Measurements from ENCODE around the gene PLOD3.
A peak's percentile ranks its signal among the peaks of the same experiment; 100 is the strongest.

PLOD3 gene

DNA sequence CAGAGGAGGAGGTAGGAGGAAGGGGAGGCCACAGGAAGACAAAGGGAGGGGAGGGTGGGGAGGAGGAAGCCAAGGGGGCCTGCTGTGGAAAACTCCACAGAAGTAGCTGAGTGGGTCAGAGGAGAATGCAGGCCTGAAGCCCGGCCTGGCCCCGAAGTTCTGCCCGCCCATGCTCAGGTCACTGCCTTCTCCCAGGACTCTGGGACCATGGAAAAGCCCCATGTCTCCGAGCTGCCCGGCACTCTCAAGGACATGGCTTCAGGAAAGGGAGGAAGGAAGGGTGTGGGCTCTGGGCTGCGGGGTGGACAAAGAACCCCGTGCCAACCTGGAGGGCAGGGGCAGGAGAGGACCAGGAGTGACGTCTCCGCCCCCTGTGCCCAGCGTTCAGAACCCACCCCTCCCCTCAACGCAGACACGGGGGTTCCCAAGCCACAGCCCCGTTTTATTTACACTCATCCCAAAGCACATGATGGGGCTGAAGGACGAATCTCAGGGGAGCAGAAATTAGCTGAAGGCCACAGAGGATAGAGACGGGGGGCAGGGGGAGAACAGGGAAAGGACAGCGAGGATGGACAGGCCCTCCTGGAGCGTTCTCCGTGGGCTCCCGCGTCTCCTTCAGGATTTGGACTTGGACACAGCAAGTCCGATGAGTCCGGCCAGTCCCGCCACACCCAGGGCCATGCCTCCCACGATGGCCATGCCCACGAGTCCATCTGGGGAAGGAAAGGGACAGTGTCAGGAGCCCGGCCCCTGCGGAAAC lies 22.0 kb upstream of the PLOD3 start:
- no peak for DNase-seq (ENCODE audit: low spot score)

DNA sequence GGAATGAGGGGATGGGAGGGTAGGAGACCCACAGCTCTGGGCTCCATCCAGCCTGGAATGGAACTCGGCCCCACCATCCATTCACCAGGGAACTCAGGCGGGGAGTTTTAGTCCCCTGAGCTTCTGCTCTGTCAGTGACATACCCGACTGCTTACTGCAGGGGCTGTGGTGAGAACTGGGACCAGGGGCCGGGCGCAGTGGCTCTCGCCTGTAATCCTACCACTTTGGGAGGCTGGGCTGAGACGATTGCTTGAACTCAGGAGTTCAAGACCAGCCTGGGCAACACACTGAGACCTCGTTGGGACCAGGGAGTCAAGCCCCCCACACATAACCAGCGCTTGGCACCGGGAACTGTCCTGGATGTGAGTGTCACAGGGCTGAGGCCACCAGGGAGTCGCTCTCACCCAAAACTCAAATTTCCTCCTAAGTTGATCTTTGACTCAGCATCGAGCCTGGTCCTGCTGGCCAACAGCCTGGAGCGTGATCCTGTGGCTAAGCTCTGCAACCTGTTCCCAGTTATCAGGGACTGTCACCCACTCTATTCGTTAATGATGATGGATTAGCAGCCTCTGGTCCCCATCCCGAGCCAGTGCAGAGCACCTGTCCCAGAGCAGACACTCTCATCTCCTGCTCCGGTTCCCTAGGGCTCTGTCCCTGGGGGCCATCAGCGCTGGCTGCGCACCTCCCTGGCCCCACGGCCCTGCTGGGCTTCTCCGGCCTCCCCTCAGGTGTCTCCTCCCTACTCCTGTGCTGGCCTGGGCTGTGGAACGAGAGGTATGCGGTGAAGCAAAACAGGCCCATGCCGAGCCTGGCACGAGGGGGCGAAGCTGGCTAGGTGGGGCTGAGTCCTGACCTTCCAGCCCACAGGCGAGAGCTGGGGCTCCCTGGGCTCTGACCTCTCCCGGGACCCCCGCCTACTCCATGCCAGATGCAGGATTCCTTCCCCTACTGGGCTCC lies 21.1 kb upstream of the PLOD3 start:
- no peak for DNase-seq (ENCODE audit: low spot score)

DNA sequence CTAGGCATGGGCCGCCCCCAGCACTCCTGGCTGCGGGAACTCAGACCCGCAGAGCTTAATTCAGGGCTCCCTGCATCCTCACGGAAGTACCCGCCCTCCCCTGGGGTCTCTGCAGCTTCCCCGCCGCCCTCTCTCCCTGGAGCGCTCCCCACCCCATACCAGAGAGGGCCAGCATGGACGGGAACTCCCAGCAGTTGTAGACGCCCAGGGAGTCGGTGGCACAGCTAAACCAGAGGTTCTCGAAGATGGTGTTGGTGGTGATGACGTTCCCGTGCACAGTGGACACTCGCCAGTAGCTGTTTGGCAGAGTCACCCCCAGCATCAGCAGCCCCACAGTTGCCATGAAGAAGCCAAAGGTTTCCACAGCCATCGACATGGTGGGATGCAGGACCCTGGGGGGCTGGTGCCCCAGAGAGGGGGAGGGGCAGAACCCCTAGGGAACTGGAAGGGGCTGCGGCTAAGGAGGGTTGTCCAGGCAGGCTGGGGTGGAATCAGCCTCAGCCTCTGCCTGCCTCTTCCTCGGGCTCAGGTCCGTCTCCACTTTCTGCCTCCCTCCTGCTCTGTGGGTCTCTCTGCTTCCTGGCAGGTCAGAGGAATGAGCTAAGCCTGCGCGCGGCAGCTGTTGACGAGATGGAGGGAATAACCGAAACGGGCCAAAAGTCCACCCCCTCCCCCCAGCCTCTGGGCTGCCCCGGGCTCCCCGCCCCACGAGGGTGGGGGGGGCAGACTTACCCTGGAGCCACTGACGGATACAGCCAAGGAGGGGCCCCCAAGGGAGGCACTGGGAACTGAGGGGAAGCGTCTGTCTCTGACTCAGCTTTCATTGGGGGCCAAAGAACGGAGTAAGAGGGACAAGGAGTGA lies 20.1 kb upstream of the PLOD3 start, which contains the start of gene CLDN15:
Gene CLDN15, minus strand, starts transcription at position 597 of the 862 bp plus-strand sequence. Its CDS starts 221 bp downstream, at position 376.
- no peak for DNase-seq (ENCODE audit: low spot score)

DNA sequence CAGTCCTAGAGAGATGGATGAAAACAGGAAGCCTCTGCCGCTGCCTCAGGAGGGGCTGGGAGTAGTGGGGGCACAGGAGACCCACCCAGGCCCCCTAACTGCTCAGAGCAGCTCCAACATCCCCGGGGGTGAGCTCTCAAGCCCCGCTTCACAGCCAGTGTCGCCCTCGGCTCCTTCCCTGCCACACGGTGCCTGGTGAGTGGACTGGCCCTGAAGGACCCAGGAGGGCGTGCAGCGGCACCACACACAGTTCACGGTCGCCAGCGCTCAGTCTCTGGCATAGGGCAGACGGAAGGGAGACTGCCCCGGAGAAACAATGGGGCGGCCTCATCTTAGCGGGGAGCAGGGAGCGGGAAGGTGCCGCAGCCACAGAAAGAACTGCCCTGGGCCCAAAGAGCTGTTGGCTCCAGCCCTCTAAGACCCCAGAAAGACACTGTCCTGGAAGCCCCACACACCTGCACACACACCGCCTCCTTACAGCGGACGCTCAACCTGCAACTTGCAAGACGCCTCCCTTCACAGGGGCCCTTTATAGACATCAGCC lies 19.0 kb upstream of the PLOD3 start:
- DNase-seq (ENCODE audit: low spot score), result no peak

DNA sequence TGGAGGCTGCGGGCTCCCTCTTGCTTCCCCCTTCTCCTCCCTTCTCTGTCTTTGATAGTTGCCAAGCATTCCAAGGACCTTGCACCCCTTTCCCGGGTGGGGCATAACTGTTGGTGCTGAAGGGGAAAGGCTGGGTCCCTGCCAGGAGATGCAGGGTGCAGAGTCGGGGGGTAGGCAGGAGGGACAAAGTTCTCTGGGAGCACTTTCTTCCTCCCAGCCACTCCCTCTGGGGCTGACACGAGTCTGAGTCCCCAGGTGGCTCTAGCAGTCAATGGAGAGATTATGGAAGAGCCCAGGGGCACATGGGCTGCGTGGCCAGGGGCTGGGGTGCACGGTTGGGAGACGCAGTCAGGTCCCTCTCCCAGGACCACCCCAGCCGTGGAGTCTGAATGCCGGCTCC lies 18.1 kb upstream of the PLOD3 start:
- DNase-seq (ENCODE audit: low spot score), result no peak

DNA sequence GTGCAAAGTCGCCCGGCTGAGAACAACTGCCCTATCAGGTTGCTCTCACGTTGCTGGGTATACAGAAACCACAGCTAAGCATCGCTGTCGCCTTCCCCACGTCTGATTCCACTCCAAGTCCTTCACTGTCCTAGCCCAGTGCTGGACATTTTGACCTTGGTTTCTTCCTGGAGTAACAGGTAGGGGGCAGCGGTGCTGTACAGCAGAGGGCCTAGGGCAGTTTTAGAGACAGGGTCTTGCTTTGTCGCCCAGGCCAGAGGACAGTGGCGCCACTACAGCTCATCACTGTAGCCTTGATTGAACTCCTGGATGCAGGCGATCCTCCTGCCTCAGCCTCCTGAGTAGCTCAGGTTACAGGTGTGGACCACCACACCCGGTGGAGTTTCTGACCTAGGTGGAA lies 17.7 kb upstream of the PLOD3 start:
- DNase-seq (ENCODE audit: low spot score), result no peak

DNA sequence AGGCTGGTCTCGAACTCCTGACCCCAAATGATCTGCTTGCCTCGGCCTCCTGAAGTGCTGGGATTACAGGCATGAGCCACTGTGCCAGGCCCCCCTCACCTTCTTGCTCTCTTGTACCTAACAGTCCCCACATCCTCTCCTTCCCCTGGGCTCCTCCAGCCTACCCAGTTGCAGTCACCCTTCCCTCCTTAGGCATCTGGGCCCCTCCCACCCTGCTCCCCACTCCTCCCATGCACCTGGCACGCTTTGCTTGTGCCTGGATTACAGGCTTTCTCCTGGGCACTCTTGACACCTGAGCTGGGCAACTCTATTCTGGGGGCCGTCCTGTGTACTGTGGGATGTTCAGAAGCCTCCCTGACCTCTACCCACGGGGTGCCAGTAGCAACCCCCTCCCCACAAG lies 17.3 kb upstream of the PLOD3 start:
- no peak for DNase-seq (ENCODE audit: low spot score)

DNA sequence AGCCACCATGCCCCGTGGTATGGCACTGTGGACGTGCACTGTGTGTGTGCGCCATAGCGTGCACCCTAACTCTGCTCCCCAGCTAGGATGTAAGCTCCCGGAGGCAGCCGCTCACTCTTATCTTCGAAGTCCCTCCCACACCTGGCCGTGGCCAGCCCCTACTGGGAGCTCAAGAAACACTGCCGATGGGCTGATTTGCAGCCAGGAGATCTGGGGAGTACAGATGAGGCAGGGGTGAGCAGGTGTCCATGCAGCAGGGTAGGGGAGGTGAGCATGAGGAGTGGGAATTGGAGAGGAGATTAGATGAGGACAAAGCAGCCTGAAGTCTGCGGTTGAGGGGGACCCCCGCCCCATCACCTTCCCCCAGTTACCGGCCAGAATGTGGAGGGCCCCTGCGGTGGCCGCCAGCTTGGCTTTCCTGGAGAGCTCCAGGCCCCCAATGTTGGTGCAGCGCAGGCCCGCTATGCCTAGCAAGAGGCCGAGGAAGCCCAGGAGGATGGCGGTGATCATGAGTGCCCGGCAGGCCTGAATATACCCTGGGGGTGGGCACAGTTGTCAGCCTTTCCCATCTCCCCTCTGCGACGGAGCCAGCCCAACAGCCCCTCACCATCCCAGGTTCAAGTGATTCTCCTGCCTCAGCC lies 16.6 kb upstream of the PLOD3 start:
- DNase-seq (ENCODE audit: low spot score), result no peak

DNA sequence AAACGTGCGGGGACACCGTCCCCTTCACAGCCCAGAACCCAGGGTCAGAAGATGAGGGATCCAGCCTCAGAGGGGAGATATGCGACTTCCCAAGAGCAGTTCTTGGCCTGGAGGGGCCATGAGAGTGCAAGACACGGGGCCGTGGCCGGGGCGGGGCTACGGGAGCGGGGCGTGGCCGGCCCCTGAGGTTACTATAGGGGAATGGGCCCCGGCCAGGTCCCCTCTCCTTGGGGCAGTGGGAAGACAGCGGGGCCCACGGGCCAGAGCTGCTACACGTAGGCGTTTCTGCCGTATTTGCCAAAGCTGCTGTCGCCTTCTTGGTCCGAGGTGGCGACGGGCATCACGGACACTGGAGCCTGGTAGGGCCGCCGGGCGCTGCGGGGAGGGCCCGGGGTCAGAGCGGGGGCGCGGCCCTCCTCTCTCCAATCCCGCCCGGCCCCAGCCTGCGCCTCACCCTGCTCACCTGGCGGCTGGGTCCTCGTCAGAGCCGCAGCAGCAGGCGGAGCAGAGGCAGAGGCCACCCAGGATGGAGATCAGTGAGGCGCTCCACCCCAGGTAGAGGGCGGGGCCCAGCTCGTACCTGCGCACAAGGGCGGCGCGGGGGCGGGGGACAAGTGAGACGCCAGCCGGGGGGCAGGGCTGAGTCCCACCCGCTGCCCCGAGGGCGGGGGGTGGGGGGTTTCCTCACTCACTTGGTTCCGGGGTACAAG lies 14.9 kb upstream of the PLOD3 start:
- no peak for DNase-seq (ENCODE audit: low spot score)

DNA sequence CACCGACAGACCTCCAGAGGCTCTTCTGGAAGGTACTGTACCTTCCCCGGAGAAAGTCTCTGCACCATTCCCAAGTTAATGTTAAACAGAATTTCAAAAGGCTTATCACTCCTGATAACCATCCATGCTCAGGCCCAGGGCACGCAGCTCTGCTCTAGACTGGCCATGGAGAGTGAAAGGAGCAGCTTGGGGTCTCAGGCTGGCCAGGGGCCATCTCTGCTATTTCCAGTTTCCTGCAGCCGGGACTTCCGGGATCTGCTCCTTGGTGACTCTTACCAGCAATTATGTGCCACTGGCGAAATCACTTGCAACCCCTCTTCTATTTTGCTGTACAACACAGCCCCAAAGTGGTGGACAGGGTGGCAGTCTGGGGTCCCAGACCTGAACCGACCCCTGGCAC lies 14.3 kb upstream of the PLOD3 start:
- DNase-seq (ENCODE audit: low spot score), result no peak

DNA sequence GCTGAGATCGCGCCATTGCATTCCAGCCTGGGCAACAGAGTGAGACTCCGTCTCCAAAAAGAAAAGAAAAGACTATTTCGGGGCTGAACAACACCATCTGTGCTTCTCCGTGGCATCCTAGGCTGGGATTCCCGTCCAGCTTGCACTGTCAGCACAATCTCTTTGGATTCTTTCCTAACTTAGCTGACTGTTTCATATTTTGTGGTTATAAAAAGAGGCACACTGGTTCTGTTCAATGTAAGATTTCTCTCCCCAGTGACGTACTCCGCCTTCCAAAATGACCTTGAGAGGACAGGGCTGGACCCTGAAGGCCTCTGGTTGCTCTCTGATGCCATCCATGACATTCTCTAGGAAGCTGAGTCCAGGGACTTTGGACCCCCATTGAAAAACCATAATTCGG lies 9.3 kb upstream of the PLOD3 start:
- no peak for DNase-seq (ENCODE audit: low spot score)

DNA sequence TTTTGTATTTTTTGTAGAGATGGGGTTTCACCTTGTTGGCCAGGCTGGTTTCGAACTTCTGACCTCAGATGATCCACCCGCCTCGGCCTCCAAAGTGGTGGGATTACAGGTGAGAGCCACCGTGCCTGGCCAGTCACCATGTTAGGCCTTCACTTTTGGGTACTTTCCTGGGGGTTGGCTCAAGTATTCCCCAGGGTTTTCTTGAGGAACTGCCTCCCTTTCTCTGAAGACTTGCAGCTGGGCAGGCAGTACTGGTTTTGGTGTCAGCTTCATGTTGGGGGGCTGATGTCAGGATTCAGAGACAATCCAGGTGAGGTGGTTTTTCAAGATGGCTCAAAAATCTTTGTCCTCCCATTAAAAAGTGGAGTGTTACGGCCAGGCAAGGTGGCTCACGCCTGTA lies 8.3 kb upstream of the PLOD3 start:
- no peak for DNase-seq (ENCODE audit: low spot score)

DNA sequence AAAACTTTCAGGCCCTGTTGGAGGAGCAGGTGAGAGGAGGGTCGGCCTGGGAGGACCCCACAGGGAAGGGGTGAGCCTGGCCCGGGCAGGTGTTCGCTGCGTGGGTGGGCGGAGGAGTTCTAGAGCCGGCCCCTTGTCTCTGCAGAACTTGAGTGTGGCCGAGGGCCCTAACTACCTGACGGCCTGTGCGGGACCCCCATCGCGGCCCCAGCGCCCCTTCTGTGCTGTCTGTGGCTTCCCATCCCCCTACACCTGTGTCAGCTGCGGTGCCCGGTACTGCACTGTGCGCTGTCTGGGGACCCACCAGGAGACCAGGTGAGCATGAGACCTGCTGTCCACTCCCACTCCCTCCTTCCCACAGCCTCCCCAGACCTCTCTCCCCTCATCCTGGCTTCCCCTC lies 6.1 kb upstream of the PLOD3 start:
- DNase-seq (ENCODE audit: low spot score), result no peak

DNA sequence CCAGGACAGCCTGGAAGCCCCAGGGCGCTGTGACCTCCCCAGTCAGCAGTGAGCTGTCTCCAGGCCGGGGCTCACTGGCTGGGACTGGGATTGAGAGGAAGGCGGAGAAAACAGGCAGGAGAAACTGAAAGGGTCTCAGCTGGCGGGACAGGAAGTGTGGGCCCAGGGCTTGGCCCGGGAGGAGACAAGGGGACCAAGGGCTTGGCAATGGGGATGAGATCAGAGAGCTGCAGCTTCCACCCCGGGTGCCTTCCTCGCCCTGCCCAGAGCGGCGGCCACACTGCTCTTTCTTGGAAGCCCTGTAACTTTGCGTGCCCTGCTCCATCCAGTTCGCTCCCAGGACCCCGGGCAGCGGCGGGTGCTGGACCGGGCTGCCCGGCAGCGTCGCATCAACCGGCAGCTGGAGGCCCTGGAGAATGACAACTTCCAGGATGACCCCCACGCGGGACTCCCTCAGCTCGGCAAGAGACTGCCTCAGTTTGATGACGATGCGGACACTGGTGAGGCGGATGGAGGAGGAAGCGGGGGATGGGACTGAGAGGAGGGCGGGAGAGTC lies 5.0 kb upstream of the PLOD3 start:
- no peak for DNase-seq (ENCODE audit: low spot score)

DNA sequence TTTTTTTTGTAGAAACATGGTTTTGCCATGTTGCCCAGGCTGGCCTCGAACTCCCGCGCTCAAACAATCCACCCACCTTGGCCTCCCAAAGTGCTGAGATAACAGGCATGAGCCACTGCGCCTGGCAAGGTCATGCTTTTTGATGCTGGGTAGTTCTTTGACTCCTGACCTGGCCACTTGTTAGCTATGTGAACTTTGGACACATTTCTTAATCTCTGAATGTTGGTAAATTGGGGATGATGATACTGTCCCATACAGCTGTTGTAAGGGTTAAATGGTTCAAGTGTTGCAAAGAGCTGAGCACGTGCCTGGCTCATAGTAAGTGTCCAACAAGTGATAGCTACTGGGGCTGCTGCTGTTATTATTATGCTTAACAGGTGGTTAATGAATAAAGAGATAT lies 2.9 kb upstream of the PLOD3 start:
- no peak for DNase-seq (ENCODE audit: low spot score)

DNA sequence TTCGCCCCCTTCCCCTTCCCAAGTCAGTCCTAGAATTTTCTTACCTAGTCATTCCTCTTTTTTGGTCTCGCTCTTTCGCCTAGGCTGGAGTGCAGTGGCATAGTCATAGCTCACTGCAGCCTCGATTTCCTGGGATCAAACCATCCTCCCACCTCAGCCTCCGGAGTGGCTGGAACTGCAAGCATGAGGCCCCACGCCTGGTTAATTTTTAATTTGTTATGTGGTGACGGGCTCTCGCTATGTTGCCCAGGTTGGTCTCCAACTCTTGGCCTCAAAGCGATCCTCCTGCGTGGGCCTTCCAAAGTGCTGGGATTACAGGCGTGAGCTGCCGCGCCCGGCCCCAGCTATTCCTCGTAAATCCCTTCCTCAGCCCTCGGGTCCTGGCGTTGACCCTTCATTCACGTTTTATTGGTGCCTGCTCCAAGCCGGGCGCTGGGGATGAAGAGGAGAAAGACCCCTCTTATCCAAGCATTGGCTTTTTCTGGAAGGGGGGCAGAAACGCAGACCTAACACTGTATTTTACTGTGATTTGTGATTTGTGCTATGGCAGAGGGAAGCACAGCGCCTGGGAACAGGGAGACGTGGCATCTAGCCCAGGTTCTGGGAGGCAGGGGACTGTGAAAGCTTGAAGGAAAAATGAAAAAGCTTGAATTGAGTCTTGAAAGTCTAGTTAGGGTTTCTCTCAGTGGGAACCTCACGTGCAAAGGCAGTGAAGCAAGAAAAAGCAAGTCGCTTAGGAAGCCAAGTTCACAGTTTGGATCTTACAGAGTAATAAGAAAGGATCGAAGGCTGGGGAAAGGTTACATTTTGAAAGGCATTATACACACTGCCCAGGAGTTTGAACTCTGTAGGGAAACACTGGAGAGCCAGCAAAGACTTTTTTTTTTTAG lies 1.1 kb upstream of the PLOD3 start:
- DNase-seq (ENCODE audit: low spot score), result peak; percentile 68

DNA sequence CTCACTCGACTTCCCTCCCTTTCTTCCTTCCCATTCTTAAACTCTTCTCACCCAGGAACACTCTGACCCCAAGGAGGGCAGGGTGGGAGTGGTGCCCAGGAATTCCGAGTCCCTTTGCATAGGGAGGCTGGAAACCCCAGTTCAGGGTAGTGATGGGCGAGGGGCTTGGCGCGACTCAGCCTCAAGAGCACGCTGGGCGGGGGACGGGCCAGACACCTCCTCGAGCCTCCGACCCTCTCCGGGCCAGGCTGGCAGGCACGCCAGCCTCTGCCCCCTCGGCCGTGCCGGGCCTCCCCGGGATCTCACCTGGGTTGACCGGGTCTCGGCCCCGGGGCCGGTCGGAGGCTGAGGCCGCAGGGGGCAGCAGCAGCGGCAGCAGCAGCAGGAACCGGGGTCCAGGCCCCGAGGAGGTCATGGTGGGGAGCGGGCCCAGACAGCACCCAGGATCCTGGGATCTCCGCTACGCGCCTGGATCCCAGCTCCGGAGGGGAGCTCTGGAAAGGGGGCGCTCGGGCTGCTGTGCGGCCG lies 457 bp downstream of the PLOD3 start:
- DNase-seq (ENCODE audit: low spot score), result no peak

DNA sequence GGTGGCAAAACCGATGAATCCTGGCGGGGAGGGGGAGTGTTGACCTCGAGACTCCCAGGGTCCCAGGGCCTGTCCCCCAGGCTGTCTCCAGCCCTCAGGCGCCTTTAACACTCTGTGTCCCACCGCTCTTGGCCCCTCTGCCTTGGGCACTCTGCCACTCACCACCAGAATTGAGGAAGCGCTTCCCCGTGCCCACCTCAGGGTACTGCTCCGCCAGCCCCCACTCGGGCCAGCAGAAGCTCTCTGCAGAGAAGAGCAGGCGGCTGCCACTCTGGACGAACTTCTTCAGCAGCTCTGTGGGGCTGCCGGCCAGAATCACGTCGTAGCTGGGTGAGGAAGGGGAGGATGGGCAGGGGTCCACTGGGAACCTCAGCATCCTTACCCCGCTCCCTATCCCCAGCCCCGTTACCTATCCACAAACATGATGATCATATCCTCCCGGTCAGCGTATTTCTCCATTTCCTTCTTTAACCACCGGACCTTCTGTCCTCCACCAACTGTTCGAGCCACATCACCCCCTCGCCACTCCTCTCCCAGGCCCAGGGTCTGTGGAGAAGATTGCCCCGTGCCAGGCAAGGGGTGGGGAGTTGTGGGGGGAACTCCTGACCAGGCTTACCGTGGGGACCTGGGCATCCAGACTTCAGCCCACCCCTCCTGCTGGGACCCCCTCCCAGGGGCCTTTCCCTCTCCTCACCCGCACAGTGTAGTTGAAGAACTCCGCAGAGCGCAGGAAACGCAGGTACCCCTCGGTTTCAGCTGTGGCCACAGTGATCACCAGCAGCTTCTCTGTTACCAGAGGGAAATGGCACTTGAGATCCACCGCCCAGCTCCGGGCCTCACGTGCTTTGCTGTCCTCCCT lies 1.2 kb downstream of the PLOD3 start:
- no peak for DNase-seq (ENCODE audit: low spot score)
